ENCODE measurements around the gene MEGF8. TPM values are rescaled to one million over a fixed set of nuclear protein-coding genes. Genes with fewer than 3 reads are reported as not detected.

The MEGF8 gene
- polyA plus RNA-seq, 1 donor from 2014 or later: 21.5 TPM

GRCh38 chr19:42322305-42322704 is 3.1 kb upstream of the MEGF8 start:
- H3K9me3 ChIP-seq (ENCODE audit: low read length): no peaks in the 10 kb centered on the region
- no peaks in the 10 kb centered on the region for H3F3A ChIP-seq (ENCODE audit: insufficient read depth, low read length, poor library complexity, severe bottlenecking)
- no peak overlapping the region for H3K9ac ChIP-seq (ENCODE audit: low read length)
- H2AFZ ChIP-seq (ENCODE audit: low read depth, low read length): no peak overlapping the region
- H3K4me3 ChIP-seq (ENCODE audit: low read length): no peak overlapping the region
- H3K4me2 ChIP-seq (ENCODE audit: low read length): no peak overlapping the region
- H3K9me2 ChIP-seq (ENCODE audit: insufficient read depth, low read length): no peaks in the 10 kb centered on the region
- no peaks in the 10 kb centered on the region for H4K20me1 ChIP-seq (ENCODE audit: insufficient read depth)
- peaks cover 19% of the 10 kb centered on the region for H3K79me2 ChIP-seq (replicated peaks; ENCODE audit: insufficient read depth, low read length)
- no peaks in the 10 kb centered on the region for H3K36me3 ChIP-seq (ENCODE audit: insufficient read depth, low read length)
- peaks cover 32% of the 10 kb centered on the region for H3K27me3 ChIP-seq (ENCODE audit: insufficient read depth, low read depth, low read length)
- TF ChIP-seq TAF1 (IDR thresholded peaks at IDR 0.05; ENCODE audit: low read depth) (no peak), RAD21 (conservative IDR thresholded peaks at IDR 0.05) (no peak), SMC3 (conservative IDR thresholded peaks at IDR 0.05; ENCODE audit: poor library complexity) (no peak), MXI1 (conservative IDR thresholded peaks at IDR 0.05; ENCODE audit: poor library complexity, severe bottlenecking) (no peak), CTCF (IDR thresholded peaks at IDR 0.05; ENCODE audit: poor library complexity, severe bottlenecking) (no peak), REST (IDR thresholded peaks at IDR 0.05; ENCODE audit: borderline replicate concordance) (no peak), EZH2 (IDR thresholded peaks at IDR 0.05; ENCODE audit: borderline replicate concordance, insufficient read depth, low read length, poor library complexity, severe bottlenecking) (no peak), EP300 (conservative IDR thresholded peaks at IDR 0.05; ENCODE audit: poor library complexity, severe bottlenecking) (no peak), POLR2AphosphoS5 (IDR thresholded peaks at IDR 0.05) (no peak)
- H3K27ac ChIP-seq (ENCODE audit: low read length): no peak overlapping the region

- TF ChIP-seq POLR2AphosphoS5 (IDR thresholded peaks at IDR 0.05): no peak
- H3K79me2 ChIP-seq (replicated peaks; ENCODE audit: insufficient read depth, low read length): peaks cover 28% of the 10 kb centered on the region
- H2AFZ ChIP-seq (ENCODE audit: low read depth, low read length): no peak overlapping the region
- no peaks in the 10 kb centered on the region for H3K36me3 ChIP-seq (ENCODE audit: insufficient read depth, low read length)
- H3K27me3 ChIP-seq (ENCODE audit: insufficient read depth, low read depth, low read length): peaks cover 32% of the 10 kb centered on the region
- no peaks in the 10 kb centered on the region for H3K9me2 ChIP-seq (ENCODE audit: insufficient read depth, low read length)
- H3K4me3 ChIP-seq (ENCODE audit: low read length): no peak overlapping the region
- H3K9me3 ChIP-seq (ENCODE audit: low read length): no peaks in the 10 kb centered on the region
- H3F3A ChIP-seq (ENCODE audit: insufficient read depth, low read length, poor library complexity, severe bottlenecking): no peaks in the 10 kb centered on the region
- H3K27ac ChIP-seq (ENCODE audit: low read length): no peak overlapping the region
- no peak overlapping the region for H3K9ac ChIP-seq (ENCODE audit: low read length)
- no peaks in the 10 kb centered on the region for H4K20me1 ChIP-seq (ENCODE audit: insufficient read depth)
- H3K4me2 ChIP-seq (ENCODE audit: low read length): no peak overlapping the region
Measured at GRCh38 chr19:42323473-42323851, 2.0 kb upstream of the MEGF8 start.

Measured in neural cell (in vitro differentiated cells).